NCI-H2081 (cell line): ENCODE results near the gene CCDC15.
"Not testable (repeated sequence)": the region's sequence is repeated elsewhere in the genome, so short reads cannot be mapped to it uniquely, and the experiment has no call there.

Experiments used
- DNase-seq, 2 experiments: peaks; one replicate each; lab custom pipeline; 2025; lab: John Stamatoyannopoulos, UW

Gene CCDC15

GRCh38 chr11:124941703-124942102, 12.3 kb upstream of the CCDC15 start:
- no peak for DNase-seq

DNA sequence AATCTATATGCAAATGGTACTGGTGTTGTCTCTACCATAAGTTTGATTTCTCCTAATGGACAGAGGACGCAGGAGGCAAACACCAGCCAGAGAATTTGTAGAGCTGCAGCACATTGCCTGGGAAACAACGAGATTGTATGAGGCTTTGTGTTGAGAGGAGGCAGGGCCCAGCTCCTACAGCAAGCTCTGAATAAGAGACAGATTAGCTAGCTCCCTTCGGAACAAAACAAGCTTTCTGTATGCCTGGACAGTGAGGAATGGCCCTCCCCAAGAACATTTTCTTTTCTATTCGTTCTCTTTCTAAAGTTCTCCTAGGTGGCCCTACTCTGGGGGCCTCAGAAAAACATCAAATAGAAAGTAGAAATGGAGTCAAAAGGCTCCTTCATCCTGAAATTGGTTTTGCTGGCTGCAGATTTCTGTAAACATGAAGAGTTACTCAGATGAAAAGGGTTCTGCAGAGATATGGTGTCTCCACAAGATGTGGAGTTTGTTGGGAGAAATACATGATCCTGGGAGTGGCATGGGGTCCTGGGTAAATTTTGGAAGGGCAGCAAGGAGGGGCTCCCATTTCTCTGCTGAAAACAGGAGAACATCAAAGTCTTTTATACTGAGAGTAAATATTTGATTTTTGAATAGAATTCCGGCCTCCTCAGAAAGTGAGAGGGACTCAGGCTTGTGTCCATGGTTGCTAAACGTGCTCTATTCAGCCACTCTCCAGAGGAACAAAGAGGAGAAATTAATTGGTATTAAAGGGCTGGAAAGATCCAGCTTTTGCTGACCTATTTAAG, 11.3 kb upstream of the CCDC15 start:
- DNase-seq = no peak

GRCh38 chr11:124943254-124943616, 10.8 kb upstream of the CCDC15 start:
- no peak for DNase-seq

GRCh38 chr11:124943741-124944140, 10.3 kb upstream of the CCDC15 start:
- DNase-seq = no peak

- DNase-seq = no peak
Measured at GRCh38 chr11:124944565-124944964, 9.4 kb upstream of the CCDC15 start.

DNA sequence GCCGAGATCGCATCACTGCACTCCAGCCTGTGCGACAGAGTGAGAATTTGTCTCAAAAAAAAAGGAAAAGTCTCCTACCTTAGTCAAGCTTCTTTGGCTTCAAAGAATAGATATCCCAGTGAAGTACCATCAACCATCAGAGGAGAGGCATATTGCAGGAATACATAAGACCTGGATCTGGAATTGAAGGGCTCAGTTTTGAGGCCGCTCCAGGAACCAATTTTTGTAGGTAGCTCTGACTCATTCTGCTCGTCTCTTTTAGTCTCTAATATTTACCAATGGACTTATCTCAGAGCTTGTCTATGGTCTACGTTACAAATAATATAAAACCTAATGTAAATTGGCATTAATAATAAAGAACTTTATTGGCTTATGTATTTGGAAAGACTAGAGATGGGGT, 8.2 kb upstream of the CCDC15 start:
- no peak for DNase-seq

GRCh38 chr11:124946735-124947141, 7.3 kb upstream of the CCDC15 start:
- no peak for DNase-seq

- DNase-seq = no peak
Measured at GRCh38 chr11:124950601-124951330, 3.2 kb upstream of the CCDC15 start.

GRCh38 chr11:124951341-124951740, 2.7 kb upstream of the CCDC15 start:
- no peak for DNase-seq

DNA sequence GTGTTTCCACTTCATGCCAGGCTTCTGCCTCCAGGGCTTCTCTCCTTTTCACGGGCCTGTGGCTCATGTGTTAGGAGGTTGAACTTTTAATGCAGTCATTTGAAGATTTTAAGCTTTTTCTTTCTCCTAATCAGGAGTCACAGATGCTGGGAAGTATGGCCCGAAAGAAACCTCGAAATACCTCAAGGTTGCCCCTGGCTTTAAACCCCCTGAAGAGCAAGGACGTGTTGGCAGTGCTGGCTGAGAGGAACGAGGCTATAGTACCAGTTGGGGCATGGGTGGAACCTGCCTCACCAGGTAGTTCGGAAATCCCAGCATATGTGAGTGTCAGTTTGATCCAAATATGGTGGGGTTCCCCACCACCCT, 571 bp downstream of the CCDC15 start:
- DNase-seq = no peak

GRCh38 chr11:124955035-124955434, 1.0 kb downstream of the CCDC15 start:
- no peak for DNase-seq

DNA sequence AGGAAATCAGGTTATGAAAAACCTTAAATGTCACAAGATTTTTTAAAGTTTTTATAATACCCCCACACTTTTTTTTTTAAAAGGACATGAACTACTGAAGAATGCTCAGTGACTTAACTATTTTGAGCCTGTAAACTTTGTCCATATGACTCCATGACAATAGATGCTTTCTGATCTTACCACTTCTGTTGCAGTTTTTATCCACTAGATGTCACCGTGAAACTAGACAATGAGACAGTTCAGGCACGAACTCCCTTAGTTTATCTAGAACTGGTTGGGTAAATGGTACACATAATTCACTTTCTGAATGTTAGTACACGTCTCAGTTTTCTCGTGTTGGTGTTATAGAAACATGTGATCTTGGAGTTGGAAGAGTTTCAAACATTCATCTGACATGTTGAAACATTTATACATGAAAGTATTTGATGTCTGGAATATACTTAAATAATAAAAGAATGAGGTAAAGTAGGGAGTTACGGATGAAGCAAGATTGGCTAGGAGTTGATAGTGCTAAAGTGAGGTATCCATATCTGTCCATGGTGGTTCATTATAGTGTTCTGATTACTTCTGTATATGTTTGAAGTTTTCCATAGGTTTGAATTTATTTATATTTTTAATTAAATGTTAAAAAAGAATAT, 8.1 kb downstream of the CCDC15 start:
- DNase-seq = peak; percentile 47 to 71

DNA sequence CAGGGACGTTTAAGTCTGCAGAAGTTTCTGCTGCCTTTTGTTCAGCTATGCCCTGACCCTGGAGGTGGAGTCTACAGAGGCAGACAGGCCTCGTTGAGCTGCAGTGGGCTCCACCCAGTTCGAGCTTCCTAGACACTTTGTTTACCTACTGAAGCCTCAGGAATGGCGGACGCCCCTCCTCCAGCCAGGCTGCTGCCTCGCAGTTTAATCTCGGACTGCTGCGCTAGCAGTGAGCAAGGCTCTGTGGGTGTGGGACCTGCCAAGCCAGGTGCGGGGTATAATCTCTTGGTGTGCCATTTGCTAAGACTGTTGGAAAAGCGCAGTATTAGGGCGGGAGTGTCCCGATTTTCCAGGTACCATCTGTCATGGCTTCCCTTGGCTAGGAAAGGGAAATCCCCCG, 14.2 kb downstream of the CCDC15 start:
- not testable (repeated sequence) for DNase-seq

DNA sequence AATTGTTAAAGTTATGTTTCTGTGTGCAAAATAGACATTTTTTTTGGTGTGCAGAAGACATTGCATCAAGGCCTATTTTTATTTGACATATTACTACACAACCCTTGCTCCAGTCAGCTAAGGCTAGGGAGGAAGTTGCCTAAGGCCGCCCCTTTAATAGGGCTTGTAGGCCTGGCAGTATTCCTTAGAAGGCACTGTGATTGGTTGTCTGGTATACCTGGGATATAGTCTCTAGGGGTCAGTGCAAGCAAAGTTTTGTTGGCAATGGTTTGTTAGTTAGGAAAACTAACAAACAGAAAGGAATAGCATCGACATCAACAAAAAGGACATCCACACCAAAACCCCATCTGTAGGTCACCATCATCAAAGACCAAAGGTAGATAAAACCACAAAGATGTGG, 16.9 kb downstream of the CCDC15 start:
- DNase-seq = no peak

GRCh38 chr11:124971810-124972209, 17.8 kb downstream of the CCDC15 start:
- no peak for DNase-seq

- no peak for DNase-seq
Measured at GRCh38 chr11:124976531-124976930, 22.5 kb downstream of the CCDC15 start.

- DNase-seq = no peak
Measured at GRCh38 chr11:124977006-124977405, 23.0 kb downstream of the CCDC15 start.

DNA sequence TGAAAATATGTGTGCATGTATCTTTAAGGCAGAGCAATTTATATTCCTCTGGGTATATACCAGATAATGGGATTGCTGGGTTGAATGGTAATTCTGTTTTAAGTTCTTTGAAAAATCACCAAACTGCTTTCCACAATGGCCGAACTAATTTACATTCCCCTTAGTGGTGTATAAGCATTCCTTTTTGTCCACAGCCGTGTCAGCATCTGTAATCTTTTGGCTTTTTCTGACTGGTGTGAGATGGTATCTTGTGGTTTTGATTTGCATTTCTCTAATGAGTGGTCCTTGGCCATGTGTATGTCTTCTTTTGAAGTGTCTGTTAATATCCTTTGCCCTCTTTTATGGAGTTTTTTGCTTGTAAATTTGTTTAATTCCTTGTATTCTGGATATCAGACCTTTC, 24.3 kb downstream of the CCDC15 start:
- DNase-seq = no peak

DNA sequence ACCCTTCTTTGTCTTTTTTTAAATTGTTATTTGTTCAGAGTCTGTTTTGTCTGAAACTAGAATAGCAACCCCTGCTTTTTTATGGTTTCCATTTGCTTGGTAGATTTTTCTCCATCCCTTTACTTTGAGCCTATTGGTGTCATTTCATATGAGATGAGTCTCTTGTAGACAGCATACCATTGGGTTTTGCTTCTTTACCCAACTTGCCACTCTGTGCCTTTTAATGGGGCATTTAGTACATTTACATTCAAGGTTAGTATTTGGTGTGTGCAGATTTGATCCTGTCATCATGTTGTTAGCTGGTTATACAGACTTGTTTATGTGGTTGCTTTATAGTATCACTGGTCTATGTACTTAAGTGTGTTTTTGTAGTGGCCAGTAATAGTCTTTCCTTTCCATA, 28.0 kb downstream of the CCDC15 start:
- DNase-seq = no peak

GRCh38 chr11:124983674-124984511, 29.9 kb downstream of the CCDC15 start:
- DNase-seq = no peak

- no peak for DNase-seq
Measured at GRCh38 chr11:124984512-124984854, 30.5 kb downstream of the CCDC15 start.

GRCh38 chr11:124987096-124987495, 33.1 kb downstream of the CCDC15 start:
- no peak for DNase-seq
